ENCODE data around the gene CTAGE8.
"Not testable (repeated sequence)": the region's sequence is repeated elsewhere in the genome, so short reads cannot be mapped to it uniquely, and the experiment has no call there.

The CTAGE8 gene

DNA sequence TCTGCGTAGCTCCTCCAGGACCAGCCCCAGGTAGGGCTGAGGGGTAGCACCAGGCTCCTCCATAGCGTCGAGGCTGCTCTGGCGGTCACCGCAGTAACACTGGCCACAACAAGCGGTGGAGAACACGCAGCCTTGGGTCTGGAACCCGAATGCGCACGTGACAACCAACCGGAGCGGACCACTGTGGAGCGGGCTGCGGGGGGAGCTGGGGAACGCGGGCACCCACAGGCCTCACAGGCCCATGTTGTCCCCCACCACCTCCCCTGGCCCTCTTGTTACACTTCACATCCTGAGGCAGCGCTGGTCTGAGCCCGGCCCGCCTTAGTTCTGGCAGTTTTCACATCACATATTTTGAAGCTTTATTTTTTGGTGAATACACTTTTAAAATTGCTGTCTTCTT lies at the start of gene CTAGE8:
CTAGE8 (minus strand) TSS at position 101 of the 400 bp plus-strand sequence; CDS start at position 63, 38 bp downstream.
- not testable (repeated sequence) for H3K4me3 ChIP-seq (ENCODE audit: low read length); H3K36me3 ChIP-seq (ENCODE audit: control insufficient read depth, insufficient read depth, low read length, severe bottlenecking); H3K27me3 ChIP-seq (replicated peaks; ENCODE audit: control insufficient read depth, insufficient read depth, low read length); DNase-seq (ENCODE audit: low read depth); H3K9me3 ChIP-seq (ENCODE audit: control insufficient read depth, low read length); H3K9ac ChIP-seq (ENCODE audit: low read length); H3K4me1 ChIP-seq (ENCODE audit: control insufficient read depth, insufficient read depth, low read length)

DNA sequence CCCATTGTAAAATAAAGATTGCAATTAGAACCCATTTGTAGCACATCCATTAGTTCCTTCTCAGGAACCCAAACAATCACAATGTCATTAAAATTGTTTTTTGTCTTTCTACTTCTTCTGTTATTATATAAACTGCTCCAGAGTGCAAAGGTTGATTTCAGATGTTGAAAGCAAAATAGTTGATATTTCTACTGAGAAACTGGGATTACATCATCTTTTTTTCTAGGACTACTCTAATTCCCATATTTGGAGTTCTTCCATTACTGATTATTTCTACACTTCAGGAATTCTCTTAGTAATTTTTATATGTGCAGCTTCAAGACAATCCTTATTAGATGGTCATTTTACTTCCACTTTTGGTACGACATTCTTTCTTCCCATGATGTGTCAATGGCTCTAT lies 48.4 kb upstream of the CTAGE8 start:
- DNase-seq (ENCODE audit: low read depth); H3K36me3 ChIP-seq (ENCODE audit: control insufficient read depth, insufficient read depth, low read length, severe bottlenecking); H3K4me1 ChIP-seq (ENCODE audit: control insufficient read depth, insufficient read depth, low read length); H3K27me3 ChIP-seq (replicated peaks; ENCODE audit: control insufficient read depth, insufficient read depth, low read length); H3K9ac ChIP-seq (ENCODE audit: low read length); H3K4me3 ChIP-seq (ENCODE audit: low read length); H3K9me3 ChIP-seq (ENCODE audit: control insufficient read depth, low read length): not testable (repeated sequence)

DNA sequence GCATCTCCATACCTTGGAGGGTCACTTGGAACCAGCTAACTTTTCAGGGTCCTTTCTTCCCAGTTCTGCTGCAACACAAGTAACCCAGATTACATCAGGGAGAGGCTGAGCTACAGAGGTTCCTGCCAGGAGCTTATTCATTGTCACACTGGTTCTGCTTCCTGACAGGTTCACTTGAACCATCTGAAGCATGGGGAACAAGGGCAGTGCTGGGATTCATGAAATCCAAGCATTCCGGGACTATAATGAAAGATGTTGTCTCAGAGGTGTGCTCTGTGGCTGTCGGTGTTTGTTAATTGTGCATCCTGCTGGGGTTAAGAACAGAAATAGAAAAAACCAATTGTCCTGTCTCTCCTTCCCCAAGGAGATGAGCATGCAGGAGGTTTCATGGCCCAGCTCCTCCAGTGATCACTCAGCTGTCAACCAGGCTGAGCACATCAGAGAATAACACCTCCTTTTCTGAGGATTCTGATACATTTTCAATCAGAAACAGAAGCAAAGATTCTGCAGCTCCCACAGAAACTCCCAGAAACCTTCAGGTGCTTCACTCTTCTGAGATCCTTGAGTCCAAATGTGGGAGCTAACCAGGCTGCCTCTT lies 42.9 kb upstream of the CTAGE8 start, which contains the start of gene OR2A1:
OR2A1 (plus strand) TSS at position 548 of the 598 bp plus-strand sequence. CDS start 5,706 bp downstream, outside the sequence.
- H3K4me3 ChIP-seq (ENCODE audit: low read length); H3K4me1 ChIP-seq (ENCODE audit: control insufficient read depth, insufficient read depth, low read length); H3K9me3 ChIP-seq (ENCODE audit: control insufficient read depth, low read length); DNase-seq (ENCODE audit: low read depth); H3K9ac ChIP-seq (ENCODE audit: low read length); H3K36me3 ChIP-seq (ENCODE audit: control insufficient read depth, insufficient read depth, low read length, severe bottlenecking); H3K27me3 ChIP-seq (replicated peaks; ENCODE audit: control insufficient read depth, insufficient read depth, low read length): not testable (repeated sequence)

DNA sequence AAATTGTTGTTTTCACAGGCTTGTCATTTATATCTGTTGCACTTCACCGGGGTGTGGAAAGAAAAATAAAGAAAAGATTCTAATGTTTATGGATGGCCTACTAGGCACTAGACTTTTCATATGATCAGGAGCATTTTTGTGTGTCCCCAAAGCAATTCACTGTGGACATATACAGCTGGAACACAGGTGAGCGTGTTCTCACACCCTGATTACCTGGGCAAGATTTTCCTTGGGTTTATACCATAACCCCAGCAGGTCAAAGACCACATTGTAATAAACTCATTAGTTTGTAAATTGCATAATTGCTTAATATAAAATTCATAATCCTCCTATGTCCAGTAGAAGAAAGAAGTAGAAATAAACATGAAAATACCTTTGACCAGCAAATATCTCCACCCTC lies 42.1 kb upstream of the CTAGE8 start:
- H3K4me1 ChIP-seq (ENCODE audit: control insufficient read depth, insufficient read depth, low read length); H3K9me3 ChIP-seq (ENCODE audit: control insufficient read depth, low read length); DNase-seq (ENCODE audit: low read depth); H3K36me3 ChIP-seq (ENCODE audit: control insufficient read depth, insufficient read depth, low read length, severe bottlenecking); H3K9ac ChIP-seq (ENCODE audit: low read length); H3K4me3 ChIP-seq (ENCODE audit: low read length); H3K27me3 ChIP-seq (replicated peaks; ENCODE audit: control insufficient read depth, insufficient read depth, low read length): not testable (repeated sequence)

DNA sequence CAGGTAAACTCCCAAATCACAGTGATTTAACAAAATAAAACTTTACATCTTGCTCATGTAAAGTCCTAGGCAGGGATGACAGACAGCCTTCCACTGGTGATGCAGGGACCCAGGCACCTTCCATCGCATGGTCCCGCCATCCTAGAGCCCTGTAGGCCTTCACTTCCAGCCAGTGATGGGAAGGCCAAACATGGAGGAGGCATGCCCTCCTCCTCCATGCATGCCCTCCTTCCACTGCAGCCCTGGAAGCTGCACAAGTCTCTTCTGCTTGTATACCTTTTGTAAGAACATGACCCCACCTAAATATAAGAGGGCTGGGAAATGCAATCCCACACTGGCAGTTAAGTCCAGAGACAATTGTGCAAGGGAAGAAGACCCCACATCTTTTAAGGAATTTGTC lies 40.6 kb upstream of the CTAGE8 start:
- H3K36me3 ChIP-seq (ENCODE audit: control insufficient read depth, insufficient read depth, low read length, severe bottlenecking); DNase-seq (ENCODE audit: low read depth); H3K4me3 ChIP-seq (ENCODE audit: low read length); H3K9me3 ChIP-seq (ENCODE audit: control insufficient read depth, low read length); H3K9ac ChIP-seq (ENCODE audit: low read length); H3K4me1 ChIP-seq (ENCODE audit: control insufficient read depth, insufficient read depth, low read length); H3K27me3 ChIP-seq (replicated peaks; ENCODE audit: control insufficient read depth, insufficient read depth, low read length): not testable (repeated sequence)

- H3K27me3 ChIP-seq (replicated peaks; ENCODE audit: control insufficient read depth, insufficient read depth, low read length); H3K4me1 ChIP-seq (ENCODE audit: control insufficient read depth, insufficient read depth, low read length); H3K36me3 ChIP-seq (ENCODE audit: control insufficient read depth, insufficient read depth, low read length, severe bottlenecking); H3K4me3 ChIP-seq (ENCODE audit: low read length); H3K9ac ChIP-seq (ENCODE audit: low read length); DNase-seq (ENCODE audit: low read depth); H3K9me3 ChIP-seq (ENCODE audit: control insufficient read depth, low read length): not testable (repeated sequence)
Measured at GRCh38 chr7:144305156-144305555, 36.1 kb upstream of the CTAGE8 start.

GRCh38 chr7:144303607-144304006 lies 34.5 kb upstream of the CTAGE8 start:
- H3K27me3 ChIP-seq (replicated peaks; ENCODE audit: control insufficient read depth, insufficient read depth, low read length); H3K4me1 ChIP-seq (ENCODE audit: control insufficient read depth, insufficient read depth, low read length); DNase-seq (ENCODE audit: low read depth); H3K4me3 ChIP-seq (ENCODE audit: low read length); H3K9me3 ChIP-seq (ENCODE audit: control insufficient read depth, low read length); H3K9ac ChIP-seq (ENCODE audit: low read length); H3K36me3 ChIP-seq (ENCODE audit: control insufficient read depth, insufficient read depth, low read length, severe bottlenecking): not testable (repeated sequence)

DNA sequence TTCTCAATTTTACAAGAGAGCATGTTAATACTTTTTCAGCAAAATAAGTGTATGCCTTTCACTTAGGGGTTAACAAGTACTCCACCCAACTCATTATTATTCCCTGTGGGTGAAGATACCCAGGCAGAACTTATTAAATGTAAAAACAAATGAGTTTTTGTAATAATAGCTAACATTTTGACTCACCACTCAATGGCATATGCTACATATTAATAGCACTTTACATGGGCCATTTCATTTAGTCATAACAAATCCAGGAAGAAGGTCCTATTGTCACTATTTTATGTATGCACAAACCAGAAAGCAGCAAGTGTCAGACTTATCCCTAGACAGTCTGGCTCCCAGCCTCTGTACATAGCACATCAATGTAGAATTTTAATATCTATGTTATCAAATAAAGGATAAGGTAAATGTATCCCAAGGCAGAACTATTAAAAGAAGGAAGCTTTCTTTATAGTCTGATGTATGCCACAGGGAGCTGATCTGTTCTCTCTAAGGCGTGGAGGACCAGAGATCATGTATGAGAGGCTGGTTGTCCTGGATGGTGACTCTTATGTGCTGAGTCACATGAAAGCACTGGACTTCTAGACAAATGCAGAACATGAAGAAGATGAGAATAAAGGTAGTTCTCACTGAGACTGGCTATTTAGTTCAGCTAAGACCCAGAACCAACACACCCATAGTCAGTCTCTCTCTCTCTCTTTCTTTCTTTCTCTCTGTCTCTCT lies 33.7 kb upstream of the CTAGE8 start:
- not testable (repeated sequence) for DNase-seq (ENCODE audit: low read depth); H3K4me3 ChIP-seq (ENCODE audit: low read length); H3K27me3 ChIP-seq (replicated peaks; ENCODE audit: control insufficient read depth, insufficient read depth, low read length); H3K9me3 ChIP-seq (ENCODE audit: control insufficient read depth, low read length); H3K4me1 ChIP-seq (ENCODE audit: control insufficient read depth, insufficient read depth, low read length); H3K9ac ChIP-seq (ENCODE audit: low read length); H3K36me3 ChIP-seq (ENCODE audit: control insufficient read depth, insufficient read depth, low read length, severe bottlenecking)

DNA sequence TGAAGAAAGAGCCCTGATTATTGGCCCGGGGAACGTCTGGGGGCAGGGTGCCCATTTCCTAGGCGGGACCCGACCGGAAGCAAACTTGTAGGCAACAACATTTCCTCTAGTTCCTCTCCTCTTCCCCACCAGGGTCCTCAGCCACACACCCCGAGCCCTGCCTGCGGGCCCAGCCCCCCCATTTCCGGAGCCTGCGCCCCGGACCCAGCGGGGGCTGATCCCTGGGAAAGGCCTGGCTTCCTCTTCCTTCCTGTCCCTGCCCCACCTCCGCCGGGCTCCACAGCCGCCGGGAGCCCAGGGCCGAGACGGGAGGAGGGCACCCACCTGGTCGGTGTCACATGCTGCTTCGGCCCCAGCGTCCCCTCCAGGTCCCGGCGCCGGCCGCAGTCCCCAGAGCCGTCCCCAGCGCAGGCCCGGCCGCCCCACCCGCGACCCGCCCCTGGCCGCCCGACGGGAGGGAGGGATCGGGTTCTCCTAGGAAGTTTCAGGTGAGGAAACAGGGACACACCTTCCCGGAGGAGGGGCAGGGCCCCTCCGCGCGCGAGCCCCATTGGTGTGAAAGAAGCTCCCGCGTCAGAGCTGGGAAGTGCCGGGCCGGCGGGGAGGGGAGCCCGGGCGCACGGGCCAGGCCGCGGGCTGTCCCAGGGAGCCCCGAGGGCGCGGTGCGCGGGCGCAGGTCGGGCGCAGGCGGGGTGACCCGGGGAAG lies 24.9 kb upstream of the CTAGE8 start:
- not testable (repeated sequence) for DNase-seq (ENCODE audit: low read depth); H3K36me3 ChIP-seq (ENCODE audit: control insufficient read depth, insufficient read depth, low read length, severe bottlenecking); H3K4me3 ChIP-seq (ENCODE audit: low read length)

GRCh38 chr7:144292384-144293161 lies 23.5 kb upstream of the CTAGE8 start:
- H3K4me1 ChIP-seq (ENCODE audit: control insufficient read depth, insufficient read depth, low read length); DNase-seq (ENCODE audit: low read depth); H3K9ac ChIP-seq (ENCODE audit: low read length); H3K4me3 ChIP-seq (ENCODE audit: low read length); H3K36me3 ChIP-seq (ENCODE audit: control insufficient read depth, insufficient read depth, low read length, severe bottlenecking); H3K9me3 ChIP-seq (ENCODE audit: control insufficient read depth, low read length); H3K27me3 ChIP-seq (replicated peaks; ENCODE audit: control insufficient read depth, insufficient read depth, low read length): not testable (repeated sequence)

More for the DNA sequence above, 24.9 kb upstream of the CTAGE8 start:
- not testable (repeated sequence) for H3K9ac ChIP-seq (ENCODE audit: low read length); H3K4me1 ChIP-seq (ENCODE audit: control insufficient read depth, insufficient read depth, low read length); H3K27me3 ChIP-seq (replicated peaks; ENCODE audit: control insufficient read depth, insufficient read depth, low read length); H3K9me3 ChIP-seq (ENCODE audit: control insufficient read depth, low read length)

GRCh38 chr7:144291607-144292006 lies 22.5 kb upstream of the CTAGE8 start:
- not testable (repeated sequence) for H3K4me1 ChIP-seq (ENCODE audit: control insufficient read depth, insufficient read depth, low read length); H3K9me3 ChIP-seq (ENCODE audit: control insufficient read depth, low read length); H3K9ac ChIP-seq (ENCODE audit: low read length); DNase-seq (ENCODE audit: low read depth); H3K27me3 ChIP-seq (replicated peaks; ENCODE audit: control insufficient read depth, insufficient read depth, low read length); H3K4me3 ChIP-seq (ENCODE audit: low read length); H3K36me3 ChIP-seq (ENCODE audit: control insufficient read depth, insufficient read depth, low read length, severe bottlenecking)

Data from adipocyte (in vitro differentiated cells).